Neural cell (in vitro differentiated cells): ENCODE results near the gene IL17D. TPM values are rescaled to one million over a fixed set of nuclear protein-coding genes. Genes with fewer than 3 reads are reported as not detected.

Experiments
- H2AFZ ChIP-seq: fragments of 200-600, 300-800 bp; sonication (generic), shearing (Covaris generic); 2 replicates; pipeline ENCODE4 v1.6.0; 2014; ENCODE audit warnings: low read depth, mild to moderate bottlenecking, antibody characterized with exemption, low read length, moderate library complexity
- H3F3A ChIP-seq: fragments of 200-600 bp; shearing (Covaris generic); 2 replicates; pipeline ENCODE4 v1.6.1; 2016; ENCODE audit warnings: mild to moderate bottlenecking, moderate library complexity, mixed read lengths, antibody characterized with exemption, low read length; ENCODE audit not compliant: insufficient read depth, poor library complexity, severe bottlenecking
- H3K27ac ChIP-seq: fragments of 200-600, 300-800 bp; sonication (generic), shearing (Covaris generic); 2 replicates; pipeline ENCODE4 v1.5.1; 2014; ENCODE audit warnings: mild to moderate bottlenecking, low read length, moderate library complexity
- H3K27me3 ChIP-seq: fragments of 300-800, 200-600 bp; sonication (generic), shearing (Covaris generic); 2 replicates; pipeline ENCODE4 v1.6.0; 2014; ENCODE audit warnings: mild to moderate bottlenecking, low read depth, low read length, moderate library complexity; ENCODE audit not compliant: insufficient read depth
- H3K36me3 ChIP-seq: fragments of 300-800, 200-600 bp; sonication (generic), shearing (Covaris generic); 2 replicates; pipeline ENCODE4 v1.5.1; 2014; ENCODE audit warnings: mild to moderate bottlenecking, antibody characterized with exemption, low read length, moderate library complexity; ENCODE audit not compliant: insufficient read depth
- H3K4me2 ChIP-seq: fragments of 300-800, 200-600 bp; sonication (generic), shearing (Covaris generic); 2 replicates; pipeline ENCODE4 v1.6.0; 2014; ENCODE audit warnings: mild to moderate bottlenecking, low read length
- H3K4me3 ChIP-seq: fragments of 300-800, 200-600 bp; sonication (generic), shearing (Covaris generic); 2 replicates; pipeline ENCODE4 v1.5.1; 2014; ENCODE audit warnings: mild to moderate bottlenecking, low read length, moderate library complexity
- H3K79me2 ChIP-seq: fragments of 200-600 bp; shearing (Covaris generic); replicated peaks from 2 replicates; pipeline ENCODE4 v1.6.0; 2014; ENCODE audit warnings: mild to moderate bottlenecking, low read length, moderate library complexity; ENCODE audit not compliant: insufficient read depth
- H3K9ac ChIP-seq: fragments of 300-800, 200-600 bp; sonication (generic), shearing (Covaris generic); 2 replicates; pipeline ENCODE4 v1.6.1; 2016; ENCODE audit warnings: mild to moderate bottlenecking, low read length, mixed read lengths
- H3K9me2 ChIP-seq: fragments of 200-600 bp; shearing (Covaris generic); 2 replicates; pipeline ENCODE4 v1.6.1; 2016; ENCODE audit warnings: mild to moderate bottlenecking, low read length, mixed read lengths; ENCODE audit not compliant: insufficient read depth
- H3K9me3 ChIP-seq: fragments of 200-600, 300-800 bp; sonication (generic), shearing (Covaris generic); 2 replicates; pipeline ENCODE4 v1.6.1; 2016; ENCODE audit warnings: mild to moderate bottlenecking, mixed run types, low read length, moderate library complexity, mixed read lengths
- H4K20me1 ChIP-seq: fragments of 200-600 bp; shearing (Covaris generic); 2 replicates; pipeline ENCODE4 v1.6.1; 2016; ENCODE audit warnings: mild to moderate bottlenecking, mixed run types; ENCODE audit not compliant: insufficient read depth
- CTCF ChIP-seq: fragments of 450-650 bp; IDR thresholded peaks from 2 replicates; pipeline ENCODE4 v1.5.1; 2014; ENCODE audit warnings: antibody characterized with exemption, mild to moderate bottlenecking, moderate library complexity; ENCODE audit not compliant: poor library complexity, severe bottlenecking
- EZH2 ChIP-seq: fragments of 200-600, 300-800 bp; shearing (Covaris generic), sonication (generic); IDR thresholded peaks from 2 replicates; pipeline ENCODE4 v1.6.1; 2014; ENCODE audit warnings: antibody characterized with exemption, low read length, borderline replicate concordance, mild to moderate bottlenecking; ENCODE audit not compliant: insufficient read depth, poor library complexity, severe bottlenecking
- MXI1 ChIP-seq: fragments of 450-650 bp; conservative IDR thresholded peaks from 2 replicates; pipeline ENCODE4 v1.6.1; 2014; ENCODE audit warnings: antibody characterized with exemption, mild to moderate bottlenecking; ENCODE audit not compliant: poor library complexity, severe bottlenecking
- RAD21 ChIP-seq: fragments of 450-650 bp; conservative IDR thresholded peaks from 2 replicates; pipeline ENCODE4 v1.6.1; 2014; ENCODE audit warnings: antibody characterized with exemption, mild to moderate bottlenecking, moderate library complexity
- REST ChIP-seq: IDR thresholded peaks from 2 replicates; pipeline ENCODE4 v1.6.1; 2012; ENCODE audit warnings: borderline replicate concordance
- SMC3 ChIP-seq: fragments of 450-650 bp; conservative IDR thresholded peaks from 2 replicates; pipeline ENCODE4 v1.6.1; 2014; ENCODE audit warnings: antibody characterized with exemption, mild to moderate bottlenecking, moderate library complexity; ENCODE audit not compliant: poor library complexity
- TAF1 ChIP-seq: IDR thresholded peaks from 2 replicates; pipeline ENCODE4 v1.6.1; 2012; ENCODE audit warnings: low read depth
- polyA plus RNA-seq: library from polyadenylated mRNA; depleted of rRNA; stranded (reverse); fragments of >200 nt; gene quantifications from 2 replicates; pipeline ENCODE4 v1.2.3, GENCODE V29; 2014

The IL17D gene
- polyA plus RNA-seq, 1 donor from 2014 or later, result 14.5 TPM

GRCh38 chr13:20708216-20708615 is 4.7 kb downstream of the IL17D start:
- Histone ChIP-seq H3K27ac (no peak overlapping the region), H3F3A (no peaks in the 10 kb centered on the region), H3K9me3 (no peaks in the 10 kb centered on the region), H3K4me3 (no peak overlapping the region), H3K9ac (no peak overlapping the region), H3K27me3 (no peaks in the 10 kb centered on the region), H4K20me1 (no peaks in the 10 kb centered on the region), H3K4me2 (no peak overlapping the region), H3K36me3 (no peaks in the 10 kb centered on the region), H3K9me2 (no peaks in the 10 kb centered on the region), H3K79me2 (no peaks in the 10 kb centered on the region), H2AFZ (no peak overlapping the region)
- TF ChIP-seq MXI1 (no peak), EZH2 (no peak), CTCF (no peak)

- Histone ChIP-seq H3K9ac (no peak overlapping the region), H3K27ac (no peak overlapping the region), H3K9me2 (no peaks in the 10 kb centered on the region), H3K27me3 (no peaks in the 10 kb centered on the region), H3K4me2 (no peak overlapping the region), H3K4me3 (no peak overlapping the region), H2AFZ (no peak overlapping the region), H3K9me3 (no peaks in the 10 kb centered on the region), H3F3A (no peaks in the 10 kb centered on the region), H4K20me1 (no peaks in the 10 kb centered on the region), H3K79me2 (no peaks in the 10 kb centered on the region), H3K36me3 (no peaks in the 10 kb centered on the region)
- TF ChIP-seq TAF1, result no peak
- TF ChIP-seq RAD21, result no peak
- TF ChIP-seq SMC3, result no peak
- TF ChIP-seq CTCF, result no peak
- TF ChIP-seq REST, result no peak
Observed at GRCh38 chr13:20709369-20709768, 5.9 kb downstream of the IL17D start.
